ENCODE measurements around the gene NMT2. TPM values are rescaled to one million over a fixed set of nuclear protein-coding genes. Genes with fewer than 3 reads are reported as not detected.
A peak's percentile ranks its signal among the peaks of the same experiment; 100 is the strongest.

Gene NMT2
- total and polyA plus RNA-seq, 4 donors = 9.6 to 19.1 (median 17.0) TPM

- H3K4me1 ChIP-seq (ENCODE audit: control insufficient read depth in 4 of 4, insufficient read depth in 4 of 4, low read length in 3 of 4) = peaks cover 2 to 23% (median 15%) of the 10 kb centered on the region in 4 donors
- H3K27ac ChIP-seq (ENCODE audit: low read depth in 1 of 2, low read length in 2 of 2) = peak overlapping the region; percentile 72 to 83
- WGBS = 2% methylated on average over 54 of the region's 54 CpGs
These were observed 842 bp downstream of the NMT2 start for GRCh38 chr10:15167411-15168290.

More at GRCh38 chr10:15167411-15168290, 842 bp downstream of the NMT2 start:
- TF ChIP-seq EGR1 (IDR thresholded peaks at IDR 0.05; ENCODE audit: low read depth in 2 of 2) (no peak), HNF4G (IDR thresholded peaks at IDR 0.05) (no peak), REST (IDR thresholded peaks at IDR 0.05) (no peak), GABPA (IDR thresholded peaks at IDR 0.05 in 1 of 2, conservative IDR thresholded peaks at IDR 0.05 in 1 of 2) (no peak), ZBTB33 (IDR thresholded peaks at IDR 0.05) (no peak), MAX (IDR thresholded peaks at IDR 0.05) (no peak), TAF1 (conservative IDR thresholded peaks at IDR 0.05) (no peak), JUND (IDR thresholded peaks at IDR 0.05) (no peak), ATF3 (IDR thresholded peaks at IDR 0.05) (no peak), RAD21 (IDR thresholded peaks at IDR 0.05) (peak; percentile 15 to 40), HNF4A (conservative IDR thresholded peaks at IDR 0.05) (peak; percentile 44 to 45), FOXA1 (IDR thresholded peaks at IDR 0.05) (no peak), CTCF (IDR thresholded peaks at IDR 0.05; ENCODE audit: low read depth, low read length, missing input control) (peak; percentile 48), FOXA2 (IDR thresholded peaks at IDR 0.05) (peak; percentile 12), NR2F2 (IDR thresholded peaks at IDR 0.05) (no peak), RXRA (IDR thresholded peaks at IDR 0.05) (peak; percentile 13 to 42), SP1 (IDR thresholded peaks at IDR 0.05) (peak; percentile 19)
- no peaks in the 10 kb centered on the region for H3K9me3 ChIP-seq (ENCODE audit: control insufficient read depth in 4 of 4, low read length in 3 of 4)
- peak overlapping the region; percentile 11 to 74 for H3K9ac ChIP-seq (ENCODE audit: low read depth in 1 of 2, low read length in 2 of 2)
- H3K27me3 ChIP-seq (ENCODE audit: control insufficient read depth in 4 of 4, insufficient read depth in 4 of 4, low read length in 3 of 4) = no peaks in the 10 kb centered on the region
- H3K36me3 ChIP-seq (ENCODE audit: control insufficient read depth in 4 of 4, insufficient read depth in 3 of 4, low read depth in 1 of 4, low read length in 3 of 4) = no peaks in the 10 kb centered on the region
- H3K4me3 ChIP-seq (ENCODE audit: low read depth in 1 of 3, low read length in 3 of 3) = peak overlapping the region; percentile 66 to 99 (median 87)
- DNase-seq (ENCODE audit: low spot score) = no peak
